ENCODE results near the gene PGGHG. TPM values are rescaled to one million over a fixed set of nuclear protein-coding genes. Genes with fewer than 3 reads are reported as not detected.

Gene PGGHG
- total RNA-seq, 1 experiment from 2014 or later, result 20.4 TPM

GRCh38 chr11:334264-334994 lies 45.5 kb downstream of the PGGHG start:
- no peak for DNase-seq (ENCODE audit: low spot score)
- in situ Hi-C loops (cut with HindIII; ENCODE audit: low sequenced_read_pairs), result no loop called here

GRCh38 chr11:335779-336658 lies 47.1 kb downstream of the PGGHG start:
- in situ Hi-C loops (cut with HindIII; ENCODE audit: low sequenced_read_pairs), result no loop called here
- no peak for DNase-seq (ENCODE audit: low spot score)

- in situ Hi-C loops (cut with HindIII; ENCODE audit: low sequenced_read_pairs), result no loop called here
- no peak for DNase-seq (ENCODE audit: low spot score)
Observed at GRCh38 chr11:336659-337198, 47.8 kb downstream of the PGGHG start.

- no peak for DNase-seq (ENCODE audit: low spot score)
- in situ Hi-C loops (cut with HindIII; ENCODE audit: low sequenced_read_pairs), result no loop called here
Observed at GRCh38 chr11:337711-338110, 48.8 kb downstream of the PGGHG start.

- no peak for DNase-seq (ENCODE audit: low spot score)
- in situ Hi-C loops (cut with HindIII; ENCODE audit: low sequenced_read_pairs), result no loop called here
Observed at GRCh38 chr11:339963-340362, 51.0 kb downstream of the PGGHG start.

- DNase-seq (ENCODE audit: low spot score), result no peak
- in situ Hi-C loops (cut with HindIII; ENCODE audit: low sequenced_read_pairs), result no loop called here
Observed at GRCh38 chr11:340539-341512, 51.9 kb downstream of the PGGHG start.

GRCh38 chr11:342328-342727 lies 53.4 kb downstream of the PGGHG start:
- DNase-seq (ENCODE audit: low spot score), result no peak
- in situ Hi-C loops (cut with HindIII; ENCODE audit: low sequenced_read_pairs), result no loop called here

- in situ Hi-C loops (cut with HindIII; ENCODE audit: low sequenced_read_pairs), result no loop called here
- no peak for DNase-seq (ENCODE audit: low spot score)
Observed at GRCh38 chr11:344836-345578, 56.1 kb downstream of the PGGHG start.

Other genes starting within 250 kb of the PGGHG start
- gene SCGB1C1, start 96.0 kb upstream of the PGGHG start, total RNA-seq (2014; rRNA removed; shearing (Covaris generic)), result not detected in 2 replicates
- gene BET1L, start 81.7 kb upstream of the PGGHG start, total RNA-seq (2014; rRNA removed; shearing (Covaris generic)), result 18.3 and 29.3 TPM in 2 replicates
- gene RIC8A, start 81.4 kb upstream of the PGGHG start, total RNA-seq (2014; rRNA removed; shearing (Covaris generic)), result 98.9 and 101 TPM in 2 replicates
- 19.3 and 22.5 TPM in 2 replicates for gene SIRT3, start 52.8 kb upstream of the PGGHG start, total RNA-seq (2014; rRNA removed; shearing (Covaris generic))
- 175 and 208 TPM in 2 replicates for gene PSMD13, start 52.1 kb upstream of the PGGHG start, total RNA-seq (2014; rRNA removed; shearing (Covaris generic))
- not detected in 2 replicates for gene NLRP6, start 10.7 kb upstream of the PGGHG start, total RNA-seq (2014; rRNA removed; shearing (Covaris generic))
- not detected in 2 replicates for gene IFITM5, start 10.4 kb downstream of the PGGHG start, total RNA-seq (2014; rRNA removed; shearing (Covaris generic))
- gene IFITM2, start 18.7 kb downstream of the PGGHG start, total RNA-seq (2014; rRNA removed; shearing (Covaris generic)), result 7.8 and 31.3 TPM in 2 replicates
- gene IFITM1, start 24.9 kb downstream of the PGGHG start, total RNA-seq (2014; rRNA removed; shearing (Covaris generic)), result 76.4 and 108 TPM in 2 replicates
- gene IFITM3, start 31.7 kb downstream of the PGGHG start, total RNA-seq (2014; rRNA removed; shearing (Covaris generic)), result 36.2 and 45.8 TPM in 2 replicates
- 27.4 and 32.1 TPM in 2 replicates for gene B4GALNT4, start 80.4 kb downstream of the PGGHG start, total RNA-seq (2014; rRNA removed; shearing (Covaris generic))
- gene PKP3, start 105.1 kb downstream of the PGGHG start, total RNA-seq (2014; rRNA removed; shearing (Covaris generic)), result 1.1 and 7.9 TPM in 2 replicates
- 20.6 and 31.9 TPM in 2 replicates for gene SIGIRR, start 125.9 kb downstream of the PGGHG start, total RNA-seq (2014; rRNA removed; shearing (Covaris generic))
- 0.31 and 0.98 TPM in 2 replicates for gene ANO9, start 152.9 kb downstream of the PGGHG start, total RNA-seq (2014; rRNA removed; shearing (Covaris generic))
- gene PTDSS2, start 161.2 kb downstream of the PGGHG start, total RNA-seq (2014; rRNA removed; shearing (Covaris generic)), result 78.1 and 84.1 TPM in 2 replicates
- 164 and 168 TPM in 2 replicates for gene RNH1, start 218.1 kb downstream of the PGGHG start, total RNA-seq (2014; rRNA removed; shearing (Covaris generic))
- gene HRAS, start 246.4 kb downstream of the PGGHG start, total RNA-seq (2014; rRNA removed; shearing (Covaris generic)), result 51.7 and 60.1 TPM in 2 replicates
- 0.03 and 1.0 TPM in 2 replicates for gene LRRC56, start 248.4 kb downstream of the PGGHG start, total RNA-seq (2014; rRNA removed; shearing (Covaris generic))